IMR-90 (cell line): Measurements from ENCODE around the gene GGN. TPM values are rescaled to one million over a fixed set of nuclear protein-coding genes. Genes with fewer than 3 reads are reported as not detected.

Experiments
- ATAC-seq: fragments of 200-7000 bp; cut with Tn5 transposase; 2 replicates; pipeline ENCODE4 v1.9.1; 2020; ENCODE audit warnings: low read depth, mild to moderate bottlenecking, moderate library complexity
- BruUV-seq: library from RNA; stranded (reverse); fragments of 400-500 nt; replicated peaks from 2 replicates; lab custom pipeline; 2021; lab: Mats Ljungman, UMichigan
- CTCF ChIA-PET: fragments of 300-600 bp; formaldehyde crosslinking; extraction: SDS; loops from one replicate; lab custom pipeline; 2021; ENCODE audit warnings: antibody characterized with exemption; lab: Yijun Ruan, JAX
- POLR2A ChIA-PET: fragments of 300-600 bp; sonication (Branson Sonifier 250); formaldehyde crosslinking; loops from one replicate; lab custom pipeline; 2022; ENCODE audit warnings: antibody characterized with exemption; ENCODE audit not compliant: unreplicated experiment; lab: Charles Lee
- DNase-seq: peaks from one replicate; pipeline ENCODE4 v3.0.0; 2013
- H2AFZ ChIP-seq: replicated peaks from 2 replicates; pipeline ENCODE3; 2013; ENCODE audit warnings: low read length, mild to moderate bottlenecking; ENCODE audit not compliant: poor library complexity
- H2AK5ac ChIP-seq: 2 replicates; pipeline ENCODE4 v1.6.1; 2013; ENCODE audit warnings: low read depth, low read length, inconsistent platforms
- H2AK9ac ChIP-seq: replicated peaks from 2 replicates; pipeline ENCODE3; 2013; ENCODE audit warnings: mild to moderate bottlenecking, low read depth, low read length, moderate library complexity; ENCODE audit not compliant: poor library complexity
- H2BK120ac ChIP-seq: 2 replicates; pipeline ENCODE4 v1.6.1; 2013; ENCODE audit warnings: low read depth, low read length, inconsistent platforms
- H2BK15ac ChIP-seq: 3 replicates; pipeline ENCODE4 v1.6.1; 2013; ENCODE audit warnings: low read depth, low read length, inconsistent platforms
- H2BK20ac ChIP-seq: 2 replicates; pipeline ENCODE4 v1.6.1; 2013; ENCODE audit warnings: low read depth, mild to moderate bottlenecking, inconsistent platforms, low read length, moderate library complexity
- H2BK5ac ChIP-seq: 2 replicates; pipeline ENCODE4 v1.6.1; 2013; ENCODE audit warnings: mild to moderate bottlenecking, low read depth, low read length, inconsistent platforms; ENCODE audit not compliant: poor library complexity, severe bottlenecking
- H3K14ac ChIP-seq: replicated peaks from 2 replicates; pipeline ENCODE4 v1.6.1; 2013; ENCODE audit warnings: low read depth, low read length, inconsistent platforms
- H3K18ac ChIP-seq: 2 replicates; pipeline ENCODE4 v1.6.1; 2013; ENCODE audit warnings: low read depth, low read length, control low read depth
- H3K23ac ChIP-seq: 2 replicates; pipeline ENCODE4 v1.6.1; 2013; ENCODE audit warnings: low read depth, low read length, inconsistent platforms
- H3K27ac ChIP-seq: 2 replicates; pipeline ENCODE4 v1.5.1; 2013; ENCODE audit warnings: mild to moderate bottlenecking, control low read depth, low read length; ENCODE audit not compliant: insufficient read depth
- H3K27me3 ChIP-seq: 2 replicates; pipeline ENCODE4 v1.6.1; 2013; ENCODE audit warnings: low read length; ENCODE audit not compliant: control insufficient read depth, insufficient read depth
- H3K36me3 ChIP-seq: 2 replicates; pipeline ENCODE4 v1.6.1; 2013; ENCODE audit warnings: low read length, mixed read lengths; ENCODE audit not compliant: control insufficient read depth, insufficient read depth
- H3K4ac ChIP-seq: 2 replicates; pipeline ENCODE4 v1.6.1; 2013; ENCODE audit warnings: low read depth, low read length, inconsistent platforms
- H3K4me1 ChIP-seq: 2 replicates; pipeline ENCODE4 v1.6.1; 2013; ENCODE audit warnings: low read length, mixed read lengths; ENCODE audit not compliant: control insufficient read depth, insufficient read depth
- H3K4me2 ChIP-seq: 2 replicates; pipeline ENCODE4 v1.6.1; 2013; ENCODE audit warnings: low read depth, mild to moderate bottlenecking, control low read depth, low read length, moderate library complexity
- H3K4me3 ChIP-seq: 2 replicates; pipeline ENCODE4 v1.5.1; 2013; ENCODE audit warnings: low read depth, mild to moderate bottlenecking, control low read depth, low read length, moderate library complexity; ENCODE audit not compliant: insufficient read depth
- H3K56ac ChIP-seq: 2 replicates; pipeline ENCODE4 v1.6.1; 2013; ENCODE audit warnings: low read length, inconsistent platforms; ENCODE audit not compliant: insufficient read depth; ENCODE audit errors: extremely low read depth
- H3K79me1 ChIP-seq, 2 experiments: 2 replicates each; pipeline ENCODE4 v1.6.1; 2013; ENCODE audit warnings: low read length in 2 of 2, inconsistent platforms in 1 of 2, low read depth in 1 of 2
- H3K9ac ChIP-seq: 2 replicates; pipeline ENCODE4 v1.6.1; 2013; ENCODE audit warnings: low read depth, low read length, control low read depth
- H3K9me1 ChIP-seq: 2 replicates; pipeline ENCODE4 v1.6.1; 2013; ENCODE audit warnings: low read length, inconsistent platforms; ENCODE audit not compliant: insufficient read depth
- H3K9me3 ChIP-seq: 2 replicates; pipeline ENCODE4 v1.6.1; 2013; ENCODE audit warnings: low read length; ENCODE audit not compliant: control insufficient read depth, insufficient read depth
- H4K20me1 ChIP-seq: 2 replicates; pipeline ENCODE4 v1.6.1; 2013; ENCODE audit warnings: low read length, inconsistent platforms; ENCODE audit not compliant: insufficient read depth
- H4K5ac ChIP-seq: 2 replicates; pipeline ENCODE4 v1.6.1; 2013; ENCODE audit warnings: mild to moderate bottlenecking, low read depth, low read length, control low read depth
- H4K8ac ChIP-seq, 2 experiments: 2 replicates each; pipeline ENCODE4 v1.6.1; 2013; ENCODE audit warnings: low read depth in 2 of 2, low read length in 2 of 2, control low read depth in 1 of 2, inconsistent platforms in 1 of 2
- H4K91ac ChIP-seq: 2 replicates; pipeline ENCODE4 v1.6.1; 2013; ENCODE audit warnings: low read depth, low read length, inconsistent platforms; ENCODE audit not compliant: insufficient read depth
- CEBPB ChIP-seq: IDR thresholded peaks from 2 replicates; pipeline ENCODE4 v1.6.1; 2012; ENCODE audit warnings: low read depth, low read length, improper control_type of control experiment
- CTCF ChIP-seq: conservative IDR thresholded peaks from 2 replicates; pipeline ENCODE4 v1.5.1; 2012; ENCODE audit warnings: mild to moderate bottlenecking, low read depth, low read length, improper control_type of control experiment
- ELK1 ChIP-seq: fragments of 150-350 bp; IDR thresholded peaks from 2 replicates; pipeline ENCODE4 v1.6.1; 2016; ENCODE audit warnings: low read depth, mild to moderate bottlenecking, low read length, moderate library complexity, borderline replicate concordance
- FOS ChIP-seq: fragments of 150-350 bp; IDR thresholded peaks from 2 replicates; pipeline ENCODE4 v1.6.1; 2016; ENCODE audit warnings: low read depth, low read length
- MAFK ChIP-seq: IDR thresholded peaks from 2 replicates; pipeline ENCODE4 v1.6.1; 2012; ENCODE audit warnings: low read depth, low read length, improper control_type of control experiment
- MAZ ChIP-seq: IDR thresholded peaks from 2 replicates; pipeline ENCODE4 v1.6.1; 2012; ENCODE audit warnings: low read depth, mild to moderate bottlenecking, low read length, improper control_type of control experiment, moderate library complexity, borderline replicate concordance
- MXI1 ChIP-seq: IDR thresholded peaks from 2 replicates; pipeline ENCODE4 v1.6.1; 2012; ENCODE audit warnings: low read depth, mild to moderate bottlenecking, low read length, moderate library complexity, borderline replicate concordance
- NFE2L2 ChIP-seq: fragments of 150-350 bp; IDR thresholded peaks from 2 replicates; pipeline ENCODE4 v1.6.1; 2016; ENCODE audit warnings: low read depth, mild to moderate bottlenecking, low read length
- POLR2A ChIP-seq: IDR thresholded peaks from 2 replicates; pipeline ENCODE4 v1.6.1; 2012; ENCODE audit warnings: mild to moderate bottlenecking, low read depth, low read length
- RAD21 ChIP-seq: IDR thresholded peaks from 2 replicates; pipeline ENCODE4 v1.6.1; 2012; ENCODE audit warnings: low read length, improper control_type of control experiment
- RFX5 ChIP-seq: IDR thresholded peaks from 2 replicates; pipeline ENCODE4 v1.8.0; 2012; ENCODE audit warnings: low read depth, mild to moderate bottlenecking, low read length, moderate library complexity
- SMC3 ChIP-seq: fragments of 150-350 bp; IDR thresholded peaks from 2 replicates; pipeline ENCODE4 v1.6.1; 2016; ENCODE audit warnings: low read depth, mild to moderate bottlenecking, antibody characterized with exemption, low read length, moderate library complexity
- USF2 ChIP-seq: fragments of 150-350 bp; IDR thresholded peaks from 2 replicates; pipeline ENCODE4 v1.6.1; 2017; ENCODE audit warnings: mild to moderate bottlenecking, antibody characterized with exemption, low read length, low read depth
- WGBS, 2 experiments: methylation state at CpG; one replicate each; pipeline versions ENCODE4 v1.1.5 to v1.1.7; 2013; ENCODE audit warnings: missing lambda C conversion rate in 2 of 2; ENCODE audit not compliant: insufficient read length in 1 of 2; ENCODE audit errors: extremely low coverage in 2 of 2; 5-methylcytosine and 5-hydroxymethylcytosine counted together
- dilution Hi-C: fragments of 300-500 bp; cut with HindIII; formaldehyde crosslinking; loops from one replicate; pipeline ENCODE4 v1.14.3; 2018; ENCODE audit warnings: low sequenced_read_pairs; ENCODE audit not compliant: unreplicated experiment
- in situ Hi-C: fragments of 300-500 bp; cut with MboI; formaldehyde crosslinking; loops from 3 replicates; pipeline ENCODE4 v1.14.3; 2019; ENCODE audit warnings: low sequenced_read_pairs, inconsistent platforms, mixed read lengths
- intact Hi-C: fragments of 100-400 bp; cut with micrococcal nuclease; formaldehyde crosslinking; loops from 2 replicates; pipeline ENCODE4 v1.10.0; 2022
- polyA plus RNA-seq, 3 experiments: library from polyadenylated mRNA; depleted of rRNA; stranded (reverse); fragments of >200 nt; gene quantifications; 2 replicates each; pipeline ENCODE4 v1.2.3, GENCODE V29; 2012; ENCODE audit warnings: low replicate concordance in 1 of 3
- total RNA-seq: library from RNA; depleted of rRNA; stranded (reverse); fragments of >200 nt; gene quantifications from 2 replicates; pipeline ENCODE4 v1.2.3, GENCODE V29; 2012

The GGN gene
- total and polyA plus RNA-seq, 2 of the 4 experiments (the other 2 are of a cell fraction): under 0.01 to 0.65 TPM

- H4K8ac ChIP-seq: no peak overlapping the region
- H2AFZ ChIP-seq: peak overlapping the region; percentile 90
- H3K79me1 ChIP-seq: peaks cover 8 to 54% of the 10 kb centered on the region in 2 experiments; a peak in 3 of 4 replicates
- H3K9ac ChIP-seq: no peak overlapping the region
- no peak overlapping the region for H3K4ac ChIP-seq
- H4K20me1 ChIP-seq: peaks cover 14% of the 10 kb centered on the region
- DNase-seq: no peak
- POLR2A ChIA-PET: interaction anchor here (2.4 kb wide), 1 partner anchor 12 kb away, joined by 12 read pairs; the partner anchor contains the start of gene PSMD8
- H2BK120ac ChIP-seq: no peak overlapping the region
- no peak overlapping the region for H2BK20ac ChIP-seq
- no peak overlapping the region for H4K5ac ChIP-seq
- no peak overlapping the region for H2AK9ac ChIP-seq
- no peak overlapping the region for H2BK15ac ChIP-seq
- dilution Hi-C loops (no loop called here), intact Hi-C loops (loop anchor here (5.0 kb wide), 1 partner anchor 154 kb away; no protein-coding TSS in a partner anchor), in situ Hi-C loops (no loop called here)
- H3K56ac ChIP-seq: no peak overlapping the region
- H3K23ac ChIP-seq: no peak overlapping the region
- H3K4me2 ChIP-seq: no peak overlapping the region
- H3K14ac ChIP-seq: no peak overlapping the region
- H3K4me1 ChIP-seq: peaks cover 2% of the 10 kb centered on the region
- peaks cover 7% of the 10 kb centered on the region for H3K9me1 ChIP-seq
- H3K18ac ChIP-seq: no peak overlapping the region
- CTCF ChIA-PET: no interaction called here
- H3K9me3 ChIP-seq: no peaks in the 10 kb centered on the region
- no peak overlapping the region for H2BK5ac ChIP-seq
- H3K27ac ChIP-seq: no peak overlapping the region
- H2AK5ac ChIP-seq: no peak overlapping the region
- H3K36me3 ChIP-seq: peaks cover 29% of the 10 kb centered on the region
- TF ChIP-seq CTCF (no peak), MAFK (no peak), RFX5 (no peak), USF2 (no peak), ELK1 (no peak), MXI1 (no peak), MAZ (no peak), POLR2A (no peak), NFE2L2 (no peak), SMC3 (no peak), FOS (no peak), RAD21 (no peak), CEBPB (no peak)
- H4K91ac ChIP-seq: no peak overlapping the region
- BruUV-seq: no TSS peak
- H3K4me3 ChIP-seq: no peak overlapping the region
- ATAC-seq: no peak
- WGBS, 2 experiments: 72% methylated on average over 25 of the region's 61 CpGs; no CpG with 5 or more reads in 1 of the 2 experiments
- H3K27me3 ChIP-seq: no peaks in the 10 kb centered on the region
These were observed 1.4 kb downstream of the GGN start for GRCh38 chr19:38386300-38386970.
